Karpas-422 (cell line): ENCODE measurements around the gene SCP2. TPM values are rescaled to one million over a fixed set of nuclear protein-coding genes. Genes with fewer than 3 reads are reported as not detected.

Experiments
- DNase-seq: peaks from one replicate; pipeline ENCODE4 v3.0.0-alpha.2; 2015
- H2AFZ ChIP-seq: fragments of 200-600 bp; sonication (generic); 2 replicates; pipeline ENCODE4 v1.6.1; 2014; ENCODE audit warnings: antibody characterized with exemption, low read length, mixed read lengths
- H3K27ac ChIP-seq: fragments of 200-600 bp; sonication (generic); 2 replicates; pipeline ENCODE4 v1.5.1; 2014; ENCODE audit warnings: mild to moderate bottlenecking, low read length, moderate library complexity
- H3K27me3 ChIP-seq: fragments of 200-600 bp; sonication (generic); 2 replicates; pipeline ENCODE4 v1.6.1; 2014; ENCODE audit warnings: low read length, mixed read lengths
- H3K36me3 ChIP-seq: fragments of 200-600 bp; sonication (generic); 2 replicates; pipeline ENCODE4 v1.6.1; 2014; ENCODE audit warnings: low read length, mixed read lengths; ENCODE audit not compliant: insufficient read depth
- H3K4me1 ChIP-seq: fragments of 200-600 bp; sonication (generic); 2 replicates; pipeline ENCODE4 v1.6.1; 2014; ENCODE audit warnings: mild to moderate bottlenecking, low read length, mixed read lengths
- H3K4me2 ChIP-seq: fragments of 200-600 bp; sonication (generic); 2 replicates; pipeline ENCODE4 v1.6.1; 2014; ENCODE audit warnings: low read length, low read depth, mild to moderate bottlenecking; ENCODE audit not compliant: poor library complexity, severe bottlenecking
- H3K4me3 ChIP-seq: fragments of 200-600 bp; sonication (generic); 2 replicates; pipeline ENCODE4 v1.5.1; 2014; ENCODE audit warnings: mild to moderate bottlenecking, antibody characterized with exemption, low read length, mixed read lengths
- H3K79me2 ChIP-seq: fragments of 200-600 bp; sonication (generic); 2 replicates; pipeline ENCODE4 v1.6.1; 2014; ENCODE audit warnings: mild to moderate bottlenecking, low read length, mixed read lengths
- H3K9ac ChIP-seq: fragments of 200-600 bp; sonication (generic); 2 replicates; pipeline ENCODE4 v1.6.0; 2014; ENCODE audit warnings: low read length
- H3K9me2 ChIP-seq: fragments of 200-600 bp; sonication (generic), shearing (Covaris generic); replicated peaks from 2 replicates; pipeline ENCODE4 v1.6.0; 2014; ENCODE audit warnings: mild to moderate bottlenecking, low read length, moderate library complexity; ENCODE audit not compliant: insufficient read depth
- H3K9me3 ChIP-seq: fragments of 300-700, 200-600 bp; sonication (generic); 2 replicates; pipeline ENCODE4 v1.6.1; 2014; ENCODE audit warnings: low read length, mixed read lengths
- H4K20me1 ChIP-seq: fragments of 200-600 bp; sonication (generic); 2 replicates; pipeline ENCODE4 v1.6.1; 2014; ENCODE audit warnings: mild to moderate bottlenecking, antibody characterized with exemption, low read length, low read depth; ENCODE audit not compliant: insufficient read depth
- total RNA-seq: library from RNA; depleted of rRNA; stranded (reverse); fragments of >200 nt; shearing (Covaris generic); gene quantifications from 2 replicates; pipeline ENCODE4 v1.2.3, GENCODE V29; 2014; ENCODE audit warnings: low replicate concordance

Gene SCP2
- total RNA-seq, 1 experiment from 2014 or later, result 146 TPM

DNA sequence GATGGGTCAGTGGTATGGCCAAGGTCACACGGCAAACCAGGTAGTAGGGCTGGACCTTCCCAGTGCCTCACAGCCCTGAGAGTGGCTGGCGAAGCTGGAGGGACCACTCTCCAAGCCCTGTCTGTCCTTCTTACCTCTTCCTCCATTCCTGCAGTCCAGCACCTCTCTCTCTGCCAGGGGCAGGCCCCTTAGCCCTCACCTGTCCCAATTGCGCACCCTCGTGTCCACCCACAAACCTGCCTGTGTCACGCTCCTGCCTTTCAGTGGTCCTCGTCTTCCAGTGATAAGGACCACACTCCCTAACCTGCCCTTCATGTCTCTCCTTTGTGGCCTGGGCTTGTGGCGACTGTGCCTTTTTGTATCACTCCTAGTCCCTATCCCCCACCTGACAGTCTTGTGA, 138.3 kb downstream of the SCP2 start:
- DNase-seq, result no peak
- no peaks in the 10 kb centered on the region for H3K79me2 ChIP-seq
- H3K27ac ChIP-seq, result no peak overlapping the region
- H3K36me3 ChIP-seq, result no peaks in the 10 kb centered on the region
- no peaks in the 10 kb centered on the region for H3K27me3 ChIP-seq
- H4K20me1 ChIP-seq, result no peaks in the 10 kb centered on the region
- H3K9me2 ChIP-seq, result no peaks in the 10 kb centered on the region
- no peak overlapping the region for H3K4me3 ChIP-seq
- H2AFZ ChIP-seq, result no peak overlapping the region
- H3K4me2 ChIP-seq, result no peak overlapping the region
- no peak overlapping the region for H3K9ac ChIP-seq
- no peaks in the 10 kb centered on the region for H3K9me3 ChIP-seq
- no peaks in the 10 kb centered on the region for H3K4me1 ChIP-seq

DNA sequence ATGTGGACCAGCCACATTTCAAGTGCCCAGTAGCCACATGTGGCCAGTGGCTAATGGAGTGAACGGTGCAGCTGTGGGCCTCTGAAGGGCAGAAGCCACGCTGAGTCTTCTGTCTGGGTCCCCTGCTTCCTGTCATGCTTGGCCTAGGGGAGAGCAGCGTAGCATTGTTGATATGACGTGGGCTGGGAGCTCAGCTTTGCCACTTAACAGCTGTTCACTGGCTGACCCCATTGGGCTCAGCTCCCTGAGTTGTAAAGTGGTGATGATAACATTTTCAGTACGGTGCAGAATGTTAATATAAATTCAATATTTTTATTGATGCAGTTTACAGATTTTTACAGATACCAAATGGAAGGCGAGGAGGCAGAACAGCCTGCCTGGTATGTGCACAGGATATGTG, 139.4 kb downstream of the SCP2 start:
- Histone ChIP-seq H3K4me3 (no peak overlapping the region), H4K20me1 (no peaks in the 10 kb centered on the region), H3K9ac (no peak overlapping the region), H2AFZ (no peak overlapping the region), H3K79me2 (no peaks in the 10 kb centered on the region), H3K4me1 (no peaks in the 10 kb centered on the region), H3K27ac (no peak overlapping the region), H3K36me3 (no peaks in the 10 kb centered on the region), H3K9me3 (no peaks in the 10 kb centered on the region), H3K9me2 (no peaks in the 10 kb centered on the region), H3K4me2 (no peak overlapping the region), H3K27me3 (no peaks in the 10 kb centered on the region)
- DNase-seq, result no peak

DNA sequence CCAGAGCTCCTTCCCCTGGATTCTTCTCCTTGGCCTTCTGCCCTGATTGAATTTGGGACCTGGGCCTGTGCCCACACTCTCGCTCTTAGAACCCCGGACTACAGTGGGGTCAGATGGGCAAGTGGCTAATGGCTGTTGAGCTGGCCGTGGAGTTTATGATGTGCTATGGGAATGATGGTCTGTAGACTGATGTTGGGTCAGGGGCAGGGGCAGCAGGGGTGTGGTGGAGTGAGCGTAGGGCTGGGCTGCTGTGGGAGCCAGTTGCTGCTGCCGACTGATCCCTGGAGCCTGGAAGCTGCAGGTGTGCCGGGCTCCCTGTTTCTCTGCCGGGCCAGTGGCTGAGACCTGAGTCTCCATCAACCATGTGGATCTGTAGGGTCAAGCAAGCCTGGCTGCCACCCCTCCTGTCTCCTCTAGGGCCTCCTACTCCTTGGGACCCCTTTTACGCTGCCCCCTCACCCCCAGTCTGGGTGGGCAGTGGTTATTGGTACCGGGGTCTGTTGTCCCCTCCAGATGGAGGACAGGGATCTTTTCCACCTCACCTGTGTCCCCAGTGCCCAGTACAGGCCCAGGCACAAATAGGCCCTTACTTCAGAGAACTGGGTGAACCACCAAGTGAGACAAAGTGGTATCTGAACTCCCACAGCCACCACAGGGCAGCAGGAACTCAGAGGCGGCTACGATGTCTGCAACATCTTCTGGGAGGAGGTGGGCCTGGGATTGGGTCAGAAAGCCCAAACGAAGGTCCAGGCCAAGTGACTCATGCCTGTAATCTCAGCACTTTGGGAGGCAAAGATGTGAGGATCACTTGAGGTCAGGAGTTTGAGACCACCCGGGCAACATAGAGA, 140.0 kb downstream of the SCP2 start:
- H3K27me3 ChIP-seq, result no peaks in the 10 kb centered on the region
- no peaks in the 10 kb centered on the region for H3K9me3 ChIP-seq
- no peaks in the 10 kb centered on the region for H4K20me1 ChIP-seq
- H3K79me2 ChIP-seq, result no peaks in the 10 kb centered on the region
- no peak overlapping the region for H2AFZ ChIP-seq
- H3K4me2 ChIP-seq, result no peak overlapping the region
- H3K4me3 ChIP-seq, result no peak overlapping the region
- no peak for DNase-seq
- H3K9ac ChIP-seq, result no peak overlapping the region
- no peaks in the 10 kb centered on the region for H3K36me3 ChIP-seq
- H3K27ac ChIP-seq, result no peak overlapping the region
- no peaks in the 10 kb centered on the region for H3K9me2 ChIP-seq
- no peaks in the 10 kb centered on the region for H3K4me1 ChIP-seq

DNA sequence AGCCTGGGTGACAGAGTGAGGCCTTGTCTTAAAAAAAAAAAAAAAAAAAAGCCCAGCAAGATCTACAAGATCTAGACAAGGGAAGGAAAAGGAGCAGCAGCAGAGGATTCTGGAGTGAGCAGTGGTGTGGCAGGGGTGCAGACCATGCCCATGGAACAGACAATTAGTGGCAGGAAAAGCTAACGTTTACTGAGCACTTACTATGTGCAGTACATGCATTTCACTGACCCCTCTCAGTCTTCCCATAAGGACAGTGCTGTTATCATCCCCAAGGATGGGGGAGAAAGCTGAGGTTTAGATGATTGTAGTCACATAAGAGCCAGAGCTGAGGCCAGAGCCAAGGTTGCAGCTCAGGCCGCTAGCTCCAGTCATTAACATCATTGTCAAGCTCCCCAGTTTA, 140.8 kb downstream of the SCP2 start:
- H3K27me3 ChIP-seq, result no peaks in the 10 kb centered on the region
- no peaks in the 10 kb centered on the region for H4K20me1 ChIP-seq
- H3K9me2 ChIP-seq, result no peaks in the 10 kb centered on the region
- no peak overlapping the region for H3K9ac ChIP-seq
- H3K79me2 ChIP-seq, result no peaks in the 10 kb centered on the region
- no peaks in the 10 kb centered on the region for H3K4me1 ChIP-seq
- no peak for DNase-seq
- H3K36me3 ChIP-seq, result no peaks in the 10 kb centered on the region
- no peak overlapping the region for H2AFZ ChIP-seq
- H3K27ac ChIP-seq, result no peak overlapping the region
- no peaks in the 10 kb centered on the region for H3K9me3 ChIP-seq
- H3K4me3 ChIP-seq, result no peak overlapping the region
- no peak overlapping the region for H3K4me2 ChIP-seq

DNA sequence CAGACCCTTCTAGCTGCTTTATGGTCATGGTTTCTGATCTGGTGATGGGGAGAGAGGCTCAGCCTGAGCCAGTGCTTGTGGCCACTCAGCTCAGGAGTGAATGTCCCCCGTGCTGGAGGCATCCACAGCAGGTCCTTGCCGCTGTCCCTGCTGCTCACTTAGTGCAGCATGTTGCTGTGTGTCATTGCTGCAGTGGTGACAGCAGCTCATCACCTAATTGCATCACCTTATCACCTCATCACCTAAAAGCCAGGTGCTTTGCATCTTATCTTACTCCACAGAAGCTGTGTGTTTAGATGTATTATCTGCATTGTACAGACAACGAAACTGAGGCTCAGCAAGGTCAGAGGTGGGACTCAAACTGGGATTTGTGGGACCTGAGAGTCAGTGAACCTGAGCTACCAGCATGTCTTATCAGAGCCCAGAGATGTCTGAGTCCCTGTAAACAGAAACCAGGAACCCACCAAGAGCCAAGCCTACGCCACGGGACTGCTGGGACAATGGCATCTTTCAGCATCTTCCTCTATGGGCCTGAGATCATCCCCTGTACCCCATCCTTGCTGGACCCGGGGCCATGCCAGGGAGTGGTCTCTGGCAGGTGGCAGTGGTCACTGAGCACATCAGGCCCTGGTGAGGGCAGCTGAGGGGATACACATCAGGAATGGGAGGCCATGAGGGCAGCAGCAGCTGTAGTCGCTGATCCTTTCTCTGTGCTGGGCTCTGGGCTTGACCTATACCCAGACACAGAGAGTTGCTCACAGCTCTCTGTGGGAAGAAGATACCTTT, 141.4 kb downstream of the SCP2 start:
- Histone ChIP-seq H3K79me2 (no peaks in the 10 kb centered on the region), H2AFZ (no peak overlapping the region), H3K4me3 (no peak overlapping the region), H3K27me3 (no peaks in the 10 kb centered on the region), H3K9me2 (no peaks in the 10 kb centered on the region), H3K36me3 (no peaks in the 10 kb centered on the region), H3K27ac (no peak overlapping the region), H3K9me3 (no peaks in the 10 kb centered on the region), H3K4me2 (no peak overlapping the region), H3K9ac (no peak overlapping the region), H4K20me1 (no peaks in the 10 kb centered on the region), H3K4me1 (no peaks in the 10 kb centered on the region)
- no peak for DNase-seq

DNA sequence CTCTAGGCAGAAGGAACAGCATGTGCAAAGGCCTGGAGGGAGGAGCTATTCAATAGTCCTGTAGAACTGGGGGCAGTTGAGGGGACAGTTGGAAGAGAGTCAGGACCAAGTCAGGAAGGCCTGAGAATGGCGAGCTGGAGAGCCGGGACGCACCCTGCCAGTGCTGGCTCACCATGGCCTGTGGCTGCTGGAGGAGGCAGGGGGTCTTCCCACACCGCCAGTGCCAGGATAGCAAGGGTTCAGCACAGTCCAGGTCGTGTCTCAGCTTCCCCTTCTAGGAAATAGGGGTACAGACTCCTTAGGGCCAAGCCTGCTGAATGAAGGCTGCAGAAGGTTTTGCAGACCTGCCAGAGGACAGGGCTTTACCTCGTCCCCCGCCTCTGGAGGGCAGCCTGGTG, 142.2 kb downstream of the SCP2 start:
- no peak overlapping the region for H3K4me2 ChIP-seq
- no peaks in the 10 kb centered on the region for H3K9me3 ChIP-seq
- no peak overlapping the region for H3K27ac ChIP-seq
- DNase-seq, result no peak
- no peaks in the 10 kb centered on the region for H3K79me2 ChIP-seq
- no peaks in the 10 kb centered on the region for H3K9me2 ChIP-seq
- H2AFZ ChIP-seq, result no peak overlapping the region
- H4K20me1 ChIP-seq, result no peaks in the 10 kb centered on the region
- no peak overlapping the region for H3K9ac ChIP-seq
- H3K4me1 ChIP-seq, result no peaks in the 10 kb centered on the region
- H3K27me3 ChIP-seq, result no peaks in the 10 kb centered on the region
- H3K4me3 ChIP-seq, result no peak overlapping the region
- no peaks in the 10 kb centered on the region for H3K36me3 ChIP-seq

DNA sequence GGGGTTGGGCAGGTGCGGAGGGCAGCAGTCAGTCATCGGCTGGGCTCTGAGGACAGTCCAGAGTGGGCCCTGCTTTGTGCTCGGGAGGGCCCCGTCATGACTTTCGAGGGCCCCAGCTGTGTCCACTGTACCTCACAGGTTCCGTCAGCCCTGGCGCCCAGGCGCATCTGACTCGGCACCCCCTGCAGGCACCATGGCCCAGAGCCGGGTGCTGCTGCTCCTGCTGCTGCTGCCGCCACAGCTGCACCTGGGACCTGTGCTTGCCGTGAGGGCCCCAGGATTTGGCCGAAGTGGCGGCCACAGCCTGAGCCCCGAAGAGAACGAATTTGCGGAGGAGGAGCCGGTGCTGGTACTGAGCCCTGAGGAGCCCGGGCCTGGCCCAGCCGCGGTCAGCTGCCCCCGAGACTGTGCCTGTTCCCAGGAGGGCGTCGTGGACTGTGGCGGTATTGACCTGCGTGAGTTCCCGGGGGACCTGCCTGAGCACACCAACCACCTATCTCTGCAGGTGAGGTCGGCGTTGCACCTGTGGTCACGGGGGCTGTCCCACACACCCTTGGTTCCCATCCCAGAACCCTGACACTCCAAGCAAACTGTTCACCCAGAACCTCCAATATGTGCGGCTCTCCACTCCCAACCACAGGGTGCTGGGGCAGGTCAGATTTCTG, 142.7 kb downstream of the SCP2 start:
- Histone ChIP-seq H3K4me1 (no peaks in the 10 kb centered on the region), H2AFZ (no peak overlapping the region), H3K4me3 (no peak overlapping the region), H3K27me3 (no peaks in the 10 kb centered on the region), H3K27ac (no peak overlapping the region), H3K79me2 (no peaks in the 10 kb centered on the region), H3K9me3 (no peaks in the 10 kb centered on the region), H3K9ac (no peak overlapping the region), H3K9me2 (no peaks in the 10 kb centered on the region), H4K20me1 (no peaks in the 10 kb centered on the region), H3K36me3 (no peaks in the 10 kb centered on the region), H3K4me2 (no peak overlapping the region)
- no peak for DNase-seq

DNA sequence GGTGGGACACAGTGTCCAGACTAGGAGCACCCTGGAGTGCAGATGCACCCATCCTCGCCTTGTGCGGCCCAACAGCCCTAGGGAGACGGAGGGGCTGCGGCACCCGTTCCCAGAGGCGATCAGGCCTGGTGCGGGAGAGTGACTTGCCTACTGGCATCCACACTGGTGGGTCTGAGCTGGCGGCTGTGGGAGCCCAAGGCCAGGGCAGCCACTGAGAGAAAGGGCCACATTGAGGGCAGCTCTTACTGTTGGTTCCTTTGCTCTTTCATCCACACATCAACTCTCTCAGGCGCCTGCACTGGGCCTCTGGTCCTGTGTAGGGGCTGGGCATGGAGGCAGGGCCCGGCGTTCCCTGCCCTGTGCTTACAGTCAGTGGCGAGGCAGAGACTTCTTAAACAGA, 143.5 kb downstream of the SCP2 start:
- Histone ChIP-seq H2AFZ (no peak overlapping the region), H3K4me1 (no peaks in the 10 kb centered on the region), H3K36me3 (no peaks in the 10 kb centered on the region), H3K27ac (no peak overlapping the region), H3K9ac (no peak overlapping the region), H3K4me2 (no peak overlapping the region), H3K9me3 (no peaks in the 10 kb centered on the region), H3K79me2 (no peaks in the 10 kb centered on the region), H4K20me1 (no peaks in the 10 kb centered on the region), H3K9me2 (no peaks in the 10 kb centered on the region), H3K27me3 (no peaks in the 10 kb centered on the region), H3K4me3 (no peak overlapping the region)
- no peak for DNase-seq
